ENCODE data around the gene PYDC1. TPM values are rescaled to one million over a fixed set of nuclear protein-coding genes. Genes with fewer than 3 reads are reported as not detected.

Gene PYDC1
- total and polyA plus RNA-seq, 2 of the 8 experiments (the other 6 are each of a cell fraction or from before 2014, with no cell fraction given) = 3.5 to 11.1 TPM

- TF ChIP-seq JUN (IDR thresholded peaks at IDR 0.05; ENCODE audit: low read depth, low read length) (no peak), SP2 (IDR thresholded peaks at IDR 0.05; ENCODE audit: low read length) (no peak), HDAC6 (IDR thresholded peaks at IDR 0.05; ENCODE audit: low read depth, low read length) (no peak), SAP30 (IDR thresholded peaks at IDR 0.05; ENCODE audit: insufficient read depth, insufficient replicate concordance, low read length) (no peak), RBBP5 (IDR thresholded peaks at IDR 0.05; ENCODE audit: borderline replicate concordance, low read depth, low read length) (peak; percentile 34; the same call in 1 of the 2 replicates), ZNF274 (IDR thresholded peaks at IDR 0.05; ENCODE audit: borderline replicate concordance, extremely low read depth, low read length) (no peak), CTCF (IDR thresholded peaks at IDR 0.05; ENCODE audit: control extremely low read depth in 1 of 3, insufficient read depth in 1 of 3, low read depth in 1 of 3, low read length in 3 of 3) (no peak), PHF8 (conservative IDR thresholded peaks at IDR 0.05; ENCODE audit: low read depth, low read length) (peak; percentile 43), BCL11A (IDR thresholded peaks at IDR 0.05; ENCODE audit: low read depth in 2 of 2, low read length in 2 of 2) (no peak), KDM1A (IDR thresholded peaks at IDR 0.05; ENCODE audit: borderline replicate concordance, low read length) (0 out of 2 replicates have a peak, but pooled peaks have one; percentile 31), HDAC2 (IDR thresholded peaks at IDR 0.05; ENCODE audit: borderline replicate concordance in 1 of 2, low read depth in 2 of 2, low read length in 2 of 2) (0 out of 4 replicates have a peak, but pooled peaks have one; percentile 12 to 65), SIRT6 (IDR thresholded peaks at IDR 0.05; ENCODE audit: low read length) (no peak), RFX5 (IDR thresholded peaks at IDR 0.05; ENCODE audit: borderline replicate concordance, low read depth, low read length) (no peak)
Observed at GRCh38 chr16:31179219-31179746, 37.7 kb downstream of the PYDC1 start (continued).

All from H1 (cell line).